HL-60 (cell line): ENCODE data around the gene TNNI3.

Experiments used
- DNase-seq, 2 experiments: peaks; one replicate each; pipeline ENCODE4 v3.0.0-alpha.2; 2010 to 2020; ENCODE audit warnings: low read depth in 1 of 2, low spot score in 1 of 2
- H3K27ac ChIP-seq: fragments of 250-450 bp; sonication (Bioruptor Pico); replicated peaks from 2 replicates; pipeline ENCODE4 v1.5.1; 2020; ENCODE audit warnings: mild to moderate bottlenecking, moderate library complexity
- H3K27me3 ChIP-seq: fragments of 250-450 bp; sonication (Bioruptor Pico); 2 replicates; pipeline ENCODE4 v1.5.1; 2021; ENCODE audit warnings: mild to moderate bottlenecking, moderate library complexity; ENCODE audit not compliant: insufficient read depth, poor library complexity, severe bottlenecking
- H3K4me3 ChIP-seq: replicated peaks from 2 replicates; pipeline ENCODE4 v1.5.1; 2011; ENCODE audit warnings: mild to moderate bottlenecking, control low read depth, low read length; ENCODE audit not compliant: insufficient read depth
- GABPA ChIP-seq: IDR thresholded peaks from 2 replicates; pipeline ENCODE4 v1.6.1; 2012; ENCODE audit warnings: low read depth
- POLR2AphosphoS5 ChIP-seq: IDR thresholded peaks from 2 replicates; pipeline ENCODE4 v1.6.1; 2012; ENCODE audit warnings: low read depth
- SPI1 ChIP-seq: IDR thresholded peaks from 2 replicates; pipeline ENCODE4 v1.6.1; 2012; ENCODE audit warnings: low read depth, mild to moderate bottlenecking, borderline replicate concordance
- TF ChIP-seq, protein P1 (sequence below): IDR thresholded peaks from 2 replicates; pipeline ENCODE4 v1.6.1; 2012; ENCODE audit warnings: low read depth; ENCODE audit not compliant: insufficient replicate concordance
- TF ChIP-seq, protein P2 (sequence below): IDR thresholded peaks from one replicate; pipeline ENCODE4 v1.5.1; 2011; ENCODE audit warnings: low read length, control low read depth, inconsistent platforms; ENCODE audit not compliant: insufficient read depth

The TNNI3 gene

DNA sequence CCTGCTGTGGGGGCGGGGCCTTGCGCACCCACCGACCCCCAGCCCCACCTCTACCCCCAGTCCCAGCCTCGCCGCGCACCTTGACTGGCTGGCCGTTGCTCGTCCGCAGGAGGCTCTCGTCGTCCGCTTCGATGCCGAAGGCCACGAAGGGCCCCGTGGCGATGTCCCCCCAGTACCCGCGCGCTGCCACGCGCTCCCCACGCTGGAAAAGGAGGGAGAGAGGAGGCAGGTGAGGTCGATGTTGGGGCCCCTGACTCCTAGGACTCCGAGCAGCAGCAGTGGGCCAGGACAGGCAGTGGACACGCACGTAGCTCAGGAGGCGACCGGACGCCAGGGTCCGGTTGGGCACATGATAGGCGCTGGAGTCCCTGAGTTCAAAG lies 3.4 kb upstream of the TNNI3 start:
- H3K27ac ChIP-seq: no peak overlapping the region
- H3K4me3 ChIP-seq: no peak overlapping the region
- TF ChIP-seq, protein P1, sequence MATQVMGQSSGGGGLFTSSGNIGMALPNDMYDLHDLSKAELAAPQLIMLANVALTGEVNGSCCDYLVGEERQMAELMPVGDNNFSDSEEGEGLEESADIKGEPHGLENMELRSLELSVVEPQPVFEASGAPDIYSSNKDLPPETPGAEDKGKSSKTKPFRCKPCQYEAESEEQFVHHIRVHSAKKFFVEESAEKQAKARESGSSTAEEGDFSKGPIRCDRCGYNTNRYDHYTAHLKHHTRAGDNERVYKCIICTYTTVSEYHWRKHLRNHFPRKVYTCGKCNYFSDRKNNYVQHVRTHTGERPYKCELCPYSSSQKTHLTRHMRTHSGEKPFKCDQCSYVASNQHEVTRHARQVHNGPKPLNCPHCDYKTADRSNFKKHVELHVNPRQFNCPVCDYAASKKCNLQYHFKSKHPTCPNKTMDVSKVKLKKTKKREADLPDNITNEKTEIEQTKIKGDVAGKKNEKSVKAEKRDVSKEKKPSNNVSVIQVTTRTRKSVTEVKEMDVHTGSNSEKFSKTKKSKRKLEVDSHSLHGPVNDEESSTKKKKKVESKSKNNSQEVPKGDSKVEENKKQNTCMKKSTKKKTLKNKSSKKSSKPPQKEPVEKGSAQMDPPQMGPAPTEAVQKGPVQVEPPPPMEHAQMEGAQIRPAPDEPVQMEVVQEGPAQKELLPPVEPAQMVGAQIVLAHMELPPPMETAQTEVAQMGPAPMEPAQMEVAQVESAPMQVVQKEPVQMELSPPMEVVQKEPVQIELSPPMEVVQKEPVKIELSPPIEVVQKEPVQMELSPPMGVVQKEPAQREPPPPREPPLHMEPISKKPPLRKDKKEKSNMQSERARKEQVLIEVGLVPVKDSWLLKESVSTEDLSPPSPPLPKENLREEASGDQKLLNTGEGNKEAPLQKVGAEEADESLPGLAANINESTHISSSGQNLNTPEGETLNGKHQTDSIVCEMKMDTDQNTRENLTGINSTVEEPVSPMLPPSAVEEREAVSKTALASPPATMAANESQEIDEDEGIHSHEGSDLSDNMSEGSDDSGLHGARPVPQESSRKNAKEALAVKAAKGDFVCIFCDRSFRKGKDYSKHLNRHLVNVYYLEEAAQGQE: no peak
- H3K27me3 ChIP-seq: peaks cover 13% of the 10 kb centered on the region
- no peak for DNase-seq

DNA sequence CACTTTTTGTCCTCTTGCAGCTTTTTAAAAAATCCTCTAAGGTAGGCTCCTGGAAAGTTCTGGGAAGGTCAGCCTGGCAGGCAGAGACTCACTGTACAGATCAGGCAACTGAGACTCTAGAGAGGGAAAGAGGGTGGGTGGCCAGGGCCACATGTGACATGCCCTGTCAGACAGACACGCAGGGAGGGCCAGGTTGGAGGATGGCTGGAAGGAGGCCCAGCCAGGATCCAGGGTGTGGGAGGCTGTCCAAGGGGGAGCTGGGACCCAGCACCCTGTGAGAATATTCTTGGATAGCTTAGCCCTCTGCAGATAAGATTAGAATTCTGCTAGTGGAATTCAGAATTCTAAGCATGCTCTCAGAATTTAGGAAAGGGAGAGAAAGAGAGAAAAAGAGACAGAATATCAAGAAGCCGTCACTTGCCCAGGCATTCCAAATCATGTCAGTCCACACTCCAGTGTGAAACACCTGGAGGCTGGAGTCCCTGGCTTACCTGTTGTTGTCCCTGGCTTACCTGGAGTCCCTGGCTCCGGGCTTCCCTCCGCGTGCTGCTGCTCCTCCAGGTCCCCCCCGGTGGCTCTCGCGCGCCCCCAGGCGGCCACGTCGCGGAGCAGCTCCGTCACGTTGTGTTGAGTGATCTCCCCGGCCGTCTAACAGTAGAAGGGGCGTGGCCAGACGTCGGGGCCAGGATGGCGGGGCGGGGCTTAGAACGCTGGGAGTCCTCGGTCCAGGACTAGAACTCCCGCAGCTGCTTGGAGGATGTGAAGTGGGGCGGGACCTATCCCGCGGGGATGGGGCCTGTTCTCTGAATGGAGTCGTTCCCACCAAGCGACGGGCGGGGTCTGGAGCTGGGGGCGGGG lies 2.8 kb upstream of the TNNI3 start:
- TF ChIP-seq, protein P2, sequence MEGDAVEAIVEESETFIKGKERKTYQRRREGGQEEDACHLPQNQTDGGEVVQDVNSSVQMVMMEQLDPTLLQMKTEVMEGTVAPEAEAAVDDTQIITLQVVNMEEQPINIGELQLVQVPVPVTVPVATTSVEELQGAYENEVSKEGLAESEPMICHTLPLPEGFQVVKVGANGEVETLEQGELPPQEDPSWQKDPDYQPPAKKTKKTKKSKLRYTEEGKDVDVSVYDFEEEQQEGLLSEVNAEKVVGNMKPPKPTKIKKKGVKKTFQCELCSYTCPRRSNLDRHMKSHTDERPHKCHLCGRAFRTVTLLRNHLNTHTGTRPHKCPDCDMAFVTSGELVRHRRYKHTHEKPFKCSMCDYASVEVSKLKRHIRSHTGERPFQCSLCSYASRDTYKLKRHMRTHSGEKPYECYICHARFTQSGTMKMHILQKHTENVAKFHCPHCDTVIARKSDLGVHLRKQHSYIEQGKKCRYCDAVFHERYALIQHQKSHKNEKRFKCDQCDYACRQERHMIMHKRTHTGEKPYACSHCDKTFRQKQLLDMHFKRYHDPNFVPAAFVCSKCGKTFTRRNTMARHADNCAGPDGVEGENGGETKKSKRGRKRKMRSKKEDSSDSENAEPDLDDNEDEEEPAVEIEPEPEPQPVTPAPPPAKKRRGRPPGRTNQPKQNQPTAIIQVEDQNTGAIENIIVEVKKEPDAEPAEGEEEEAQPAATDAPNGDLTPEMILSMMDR: peak; percentile 73
- no peak for TF ChIP-seq SPI1
- Histone ChIP-seq H3K27me3 (peaks cover 13% of the 10 kb centered on the region), H3K27ac (no peak overlapping the region), H3K4me3 (no peak overlapping the region)
- DNase-seq: peak; percentile 85 to 91

DNA sequence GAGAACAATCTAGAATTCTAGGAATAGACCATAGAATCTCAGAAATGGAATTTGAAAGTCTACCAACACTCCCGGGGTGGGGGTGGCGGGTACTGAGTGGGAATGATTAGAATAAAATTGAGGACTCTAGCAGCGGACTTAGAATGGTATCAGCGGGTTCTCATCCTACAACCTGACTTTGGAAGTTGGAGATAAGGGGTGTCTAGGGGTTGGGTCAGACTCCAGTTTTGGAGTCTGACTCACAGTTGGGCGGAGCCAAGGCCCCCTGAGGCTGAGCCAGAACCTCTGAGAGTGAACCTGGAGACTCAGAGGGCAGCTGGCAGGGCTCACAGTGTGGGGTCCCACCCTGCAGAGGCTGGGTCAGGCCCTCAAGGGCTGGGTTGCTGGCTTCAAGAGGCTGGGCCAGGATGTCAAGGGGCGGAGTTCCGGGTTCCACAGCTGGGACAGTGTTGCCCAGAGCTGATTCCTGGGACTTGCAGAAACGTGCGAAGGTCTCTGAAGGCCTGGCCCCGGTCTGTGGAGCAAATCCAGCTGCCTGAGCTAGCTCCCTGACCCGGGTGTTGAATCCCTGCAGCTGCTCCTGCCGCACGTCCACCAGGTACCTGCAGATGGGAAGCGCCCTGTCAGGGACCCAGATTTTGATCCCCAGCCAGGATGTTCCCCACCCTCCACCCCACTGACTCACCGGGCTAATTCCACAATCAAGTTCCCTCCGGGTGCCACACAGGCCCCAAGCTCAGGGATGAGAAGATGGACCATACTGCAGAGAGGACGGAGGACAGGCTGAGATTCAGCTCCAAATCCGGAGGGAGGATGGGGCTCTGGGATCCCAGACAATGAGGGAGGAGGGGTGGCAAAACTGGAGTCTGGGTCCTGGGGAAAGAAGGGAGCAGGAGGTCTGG lies 1.6 kb upstream of the TNNI3 start:
- Histone ChIP-seq H3K27me3 (peaks cover 13% of the 10 kb centered on the region), H3K27ac (no peak overlapping the region), H3K4me3 (no peak overlapping the region)
- DNase-seq: no peak
- TF ChIP-seq, protein P2: no peak
- TF ChIP-seq, protein P1: no peak
- no peak for TF ChIP-seq GABPA
- TF ChIP-seq SPI1: no peak
- no peak for TF ChIP-seq POLR2AphosphoS5

DNA sequence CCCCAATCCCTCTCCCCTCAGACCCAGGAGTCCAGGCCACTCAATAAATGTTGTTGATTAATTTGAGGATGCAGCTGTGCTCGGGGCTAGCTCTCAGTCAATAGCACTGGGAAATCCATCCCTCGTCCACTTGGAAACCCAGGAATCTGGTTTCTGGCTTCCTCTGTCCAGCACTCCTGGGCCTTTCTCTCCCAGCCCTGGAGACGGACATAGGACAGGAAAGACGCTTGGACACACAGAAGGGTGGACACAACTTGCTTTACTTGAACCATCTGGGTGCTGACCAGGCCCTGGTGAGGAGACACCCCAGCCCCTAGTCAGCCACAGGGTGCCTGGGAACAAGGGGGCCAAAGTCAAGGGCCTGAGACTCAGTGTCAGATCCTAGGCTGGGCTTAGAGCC lies 891 bp upstream of the TNNI3 start:
- Histone ChIP-seq H3K27me3 (peaks cover 13% of the 10 kb centered on the region), H3K4me3 (no peak overlapping the region), H3K27ac (no peak overlapping the region)
- TF ChIP-seq, protein P2: no peak
- TF ChIP-seq, protein P1: no peak
- no peak for TF ChIP-seq GABPA
- TF ChIP-seq SPI1: no peak
- no peak for TF ChIP-seq POLR2AphosphoS5
- DNase-seq: no peak
